Measurements from ENCODE around the gene SIT1. TPM values are rescaled to one million over a fixed set of nuclear protein-coding genes. Genes with fewer than 3 reads are reported as not detected.
"Not testable (repeated sequence)": the region's sequence is repeated elsewhere in the genome, so short reads cannot be mapped to it uniquely, and the experiment has no call there.

SIT1 gene
- total RNA-seq, 1 experiment from 2014 or later = not detected

GRCh38 chr9:35643046-35643445 is 7.7 kb downstream of the SIT1 start:
- H3K36me3 Mint-ChIP-seq (ENCODE audit: insufficient read depth, unreplicated experiment) = peaks cover 17% of the 10 kb centered on the region
- no peak for DNase-seq
- no peak overlapping the region for H3K27ac Mint-ChIP-seq (ENCODE audit: unreplicated experiment)
- CTCF ChIA-PET = no interaction called here
- intact Hi-C loops (cut with micrococcal nuclease; ENCODE audit: unreplicated experiment) = no loop called here
- BruUV-seq (replicated peaks) = no TSS peak
- TF ChIP-seq CTCF (IDR thresholded peaks at IDR 0.05; ENCODE audit: unreplicated experiment) = no peak
- no peak overlapping the region for H3K4me3 Mint-ChIP-seq (ENCODE audit: low read depth, unreplicated experiment)
- H3K9me3 Mint-ChIP-seq (ENCODE audit: low read depth, unreplicated experiment) = peaks cover 2% of the 10 kb centered on the region
- H3K4me1 Mint-ChIP-seq (ENCODE audit: low read depth, unreplicated experiment) = peaks cover 7% of the 10 kb centered on the region
- H3K27me3 Mint-ChIP-seq (ENCODE audit: unreplicated experiment) = peaks cover 15% of the 10 kb centered on the region

GRCh38 chr9:35641478-35641877 is 9.3 kb downstream of the SIT1 start:
- H3K4me3 Mint-ChIP-seq (ENCODE audit: low read depth, unreplicated experiment); intact Hi-C loops (cut with micrococcal nuclease; ENCODE audit: unreplicated experiment); BruUV-seq (replicated peaks); DNase-seq; H3K27ac Mint-ChIP-seq (ENCODE audit: unreplicated experiment); CTCF ChIA-PET; H3K4me1 Mint-ChIP-seq (ENCODE audit: low read depth, unreplicated experiment); H3K9me3 Mint-ChIP-seq (ENCODE audit: low read depth, unreplicated experiment): not testable (repeated sequence)
- H3K27me3 Mint-ChIP-seq (ENCODE audit: unreplicated experiment) = peaks cover 19% of the 10 kb centered on the region
- H3K36me3 Mint-ChIP-seq (ENCODE audit: insufficient read depth, unreplicated experiment) = peaks cover 11% of the 10 kb centered on the region

GRCh38 chr9:35640431-35640830 is 10.3 kb downstream of the SIT1 start:
- intact Hi-C loops (cut with micrococcal nuclease; ENCODE audit: unreplicated experiment); H3K9me3 Mint-ChIP-seq (ENCODE audit: low read depth, unreplicated experiment); H3K27ac Mint-ChIP-seq (ENCODE audit: unreplicated experiment); H3K4me1 Mint-ChIP-seq (ENCODE audit: low read depth, unreplicated experiment); BruUV-seq (replicated peaks); H3K36me3 Mint-ChIP-seq (ENCODE audit: insufficient read depth, unreplicated experiment); DNase-seq; CTCF ChIA-PET; H3K4me3 Mint-ChIP-seq (ENCODE audit: low read depth, unreplicated experiment): not testable (repeated sequence)
- peaks cover 20% of the 10 kb centered on the region for H3K27me3 Mint-ChIP-seq (ENCODE audit: unreplicated experiment)

- H3K4me3 Mint-ChIP-seq (ENCODE audit: low read depth, unreplicated experiment) = no peak overlapping the region
- DNase-seq = no peak
- H3K36me3 Mint-ChIP-seq (ENCODE audit: insufficient read depth, unreplicated experiment) = peaks cover 5% of the 10 kb centered on the region
- no peak overlapping the region for H3K27ac Mint-ChIP-seq (ENCODE audit: unreplicated experiment)
- intact Hi-C loops (cut with micrococcal nuclease; ENCODE audit: unreplicated experiment) = no loop called here
- no TSS peak for BruUV-seq (replicated peaks)
- CTCF ChIA-PET = no interaction called here
- H3K4me1 Mint-ChIP-seq (ENCODE audit: low read depth, unreplicated experiment) = no peaks in the 10 kb centered on the region
- H3K27me3 Mint-ChIP-seq (ENCODE audit: unreplicated experiment) = peaks cover 20% of the 10 kb centered on the region
- TF ChIP-seq CTCF (IDR thresholded peaks at IDR 0.05; ENCODE audit: unreplicated experiment) = no peak
- peaks cover 2% of the 10 kb centered on the region for H3K9me3 Mint-ChIP-seq (ENCODE audit: low read depth, unreplicated experiment)
Measured at GRCh38 chr9:35639631-35640030, 11.1 kb downstream of the SIT1 start.

- intact Hi-C loops (cut with micrococcal nuclease; ENCODE audit: unreplicated experiment); H3K27ac Mint-ChIP-seq (ENCODE audit: unreplicated experiment); H3K36me3 Mint-ChIP-seq (ENCODE audit: insufficient read depth, unreplicated experiment); CTCF ChIA-PET; DNase-seq; H3K9me3 Mint-ChIP-seq (ENCODE audit: low read depth, unreplicated experiment); H3K4me1 Mint-ChIP-seq (ENCODE audit: low read depth, unreplicated experiment); H3K4me3 Mint-ChIP-seq (ENCODE audit: low read depth, unreplicated experiment); BruUV-seq (replicated peaks): not testable (repeated sequence)
- peaks cover 20% of the 10 kb centered on the region for H3K27me3 Mint-ChIP-seq (ENCODE audit: unreplicated experiment)
Measured at GRCh38 chr9:35639225-35639624, 11.5 kb downstream of the SIT1 start.

GRCh38 chr9:35638751-35639150 is 12.0 kb downstream of the SIT1 start:
- H3K27ac Mint-ChIP-seq (ENCODE audit: unreplicated experiment); DNase-seq; CTCF ChIA-PET; H3K4me1 Mint-ChIP-seq (ENCODE audit: low read depth, unreplicated experiment); H3K9me3 Mint-ChIP-seq (ENCODE audit: low read depth, unreplicated experiment); H3K4me3 Mint-ChIP-seq (ENCODE audit: low read depth, unreplicated experiment); H3K36me3 Mint-ChIP-seq (ENCODE audit: insufficient read depth, unreplicated experiment); intact Hi-C loops (cut with micrococcal nuclease; ENCODE audit: unreplicated experiment); BruUV-seq (replicated peaks): not testable (repeated sequence)
- peaks cover 20% of the 10 kb centered on the region for H3K27me3 Mint-ChIP-seq (ENCODE audit: unreplicated experiment)

- H3K27ac Mint-ChIP-seq (ENCODE audit: unreplicated experiment); H3K9me3 Mint-ChIP-seq (ENCODE audit: low read depth, unreplicated experiment); H3K36me3 Mint-ChIP-seq (ENCODE audit: insufficient read depth, unreplicated experiment); CTCF ChIA-PET; BruUV-seq (replicated peaks); H3K4me3 Mint-ChIP-seq (ENCODE audit: low read depth, unreplicated experiment); H3K4me1 Mint-ChIP-seq (ENCODE audit: low read depth, unreplicated experiment); DNase-seq; intact Hi-C loops (cut with micrococcal nuclease; ENCODE audit: unreplicated experiment): not testable (repeated sequence)
- peaks cover 20% of the 10 kb centered on the region for H3K27me3 Mint-ChIP-seq (ENCODE audit: unreplicated experiment)
Measured at GRCh38 chr9:35637427-35637955, 13.2 kb downstream of the SIT1 start.

GRCh38 chr9:35636877-35637246 is 13.9 kb downstream of the SIT1 start:
- CTCF ChIA-PET; H3K4me1 Mint-ChIP-seq (ENCODE audit: low read depth, unreplicated experiment); intact Hi-C loops (cut with micrococcal nuclease; ENCODE audit: unreplicated experiment); H3K4me3 Mint-ChIP-seq (ENCODE audit: low read depth, unreplicated experiment); DNase-seq; H3K9me3 Mint-ChIP-seq (ENCODE audit: low read depth, unreplicated experiment); H3K27ac Mint-ChIP-seq (ENCODE audit: unreplicated experiment); H3K36me3 Mint-ChIP-seq (ENCODE audit: insufficient read depth, unreplicated experiment); BruUV-seq (replicated peaks): not testable (repeated sequence)
- H3K27me3 Mint-ChIP-seq (ENCODE audit: unreplicated experiment) = peaks cover 20% of the 10 kb centered on the region
